NCI-H2196 (cell line): ENCODE results near the gene TOB1.

Experiments
- DNase-seq: peaks from one replicate; lab custom pipeline; 2025; ENCODE audit not compliant: unreplicated experiment; lab: John Stamatoyannopoulos, UW

The TOB1 gene

DNA sequence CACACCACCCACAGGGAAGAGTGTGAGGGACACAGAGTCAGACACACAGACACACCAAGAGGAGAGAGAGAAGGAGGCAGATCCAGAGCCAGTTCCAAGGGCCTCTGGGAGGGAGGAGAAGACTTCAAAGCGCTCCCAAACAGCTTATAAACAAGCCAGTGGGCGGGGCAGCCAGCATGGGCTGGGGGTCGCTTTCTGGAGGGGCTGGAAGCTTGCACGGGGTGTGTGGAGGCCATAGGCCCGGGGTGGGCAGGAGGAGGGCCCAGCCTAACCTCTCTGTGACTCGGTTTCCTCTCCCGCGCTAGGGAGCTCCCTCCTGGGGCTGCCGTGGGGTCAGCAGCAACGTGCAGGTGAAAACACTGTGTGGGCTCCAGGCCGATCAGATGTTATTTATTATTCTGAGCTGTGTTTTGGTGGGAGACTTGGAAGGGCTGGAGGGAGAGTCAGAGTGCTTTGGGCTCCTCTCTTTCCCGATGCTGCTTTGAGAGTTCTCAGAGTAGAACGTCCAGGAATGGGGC is 33.2 kb downstream of the TOB1 start:
- DNase-seq, result no peak

DNA sequence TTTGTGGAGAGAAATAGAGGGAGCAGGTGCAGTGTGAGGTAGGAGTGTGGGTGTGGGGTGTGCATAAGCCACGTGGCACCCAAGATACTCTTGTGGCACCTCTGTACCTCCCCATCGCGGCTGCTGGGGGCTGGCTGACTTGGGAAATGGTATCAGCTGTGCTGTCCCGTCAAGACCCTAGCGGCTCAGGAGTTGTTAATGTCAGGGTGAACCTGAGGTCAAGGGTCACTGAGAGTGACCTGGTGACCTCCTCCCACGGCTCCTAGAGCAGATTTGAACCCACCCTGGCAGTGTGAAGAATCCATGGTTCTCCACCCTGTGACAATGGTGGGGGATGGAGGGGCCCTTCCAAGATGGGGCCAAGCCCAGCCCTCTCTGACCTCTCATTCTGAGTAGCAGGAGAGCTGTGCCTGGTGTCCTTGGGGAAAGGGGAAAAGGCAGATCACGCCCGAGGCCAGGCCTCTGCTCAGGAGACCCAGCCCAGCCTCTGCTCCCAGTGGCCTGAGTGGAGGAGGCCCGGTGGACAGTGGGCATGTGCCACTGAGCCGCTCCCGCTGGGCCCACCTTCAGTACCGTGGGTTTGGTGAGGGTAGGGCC is 33.8 kb downstream of the TOB1 start:
- DNase-seq, result no peak

DNA sequence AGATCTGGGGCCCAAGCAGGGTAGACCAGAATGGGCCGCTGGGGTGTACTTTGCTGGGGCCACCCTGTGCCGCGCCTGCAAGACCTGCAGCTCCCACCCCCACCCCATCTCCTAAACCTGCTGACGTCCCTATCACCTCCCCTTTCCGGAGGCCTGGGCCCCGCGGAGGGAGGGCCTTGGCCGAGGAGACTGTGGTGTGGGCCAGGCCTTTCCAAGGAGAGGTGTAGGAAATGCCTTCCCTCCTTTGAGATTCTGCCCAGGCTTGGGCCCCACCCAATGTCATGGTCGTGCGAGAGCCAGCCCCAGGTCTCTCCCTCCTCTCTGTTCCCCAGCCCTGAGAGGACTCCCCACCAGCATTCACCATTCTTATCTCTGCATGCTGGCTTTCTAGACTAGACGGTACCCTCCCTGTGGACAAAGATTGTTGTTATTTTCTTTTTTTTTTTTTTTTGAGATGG is 34.7 kb downstream of the TOB1 start:
- DNase-seq, result no peak

DNA sequence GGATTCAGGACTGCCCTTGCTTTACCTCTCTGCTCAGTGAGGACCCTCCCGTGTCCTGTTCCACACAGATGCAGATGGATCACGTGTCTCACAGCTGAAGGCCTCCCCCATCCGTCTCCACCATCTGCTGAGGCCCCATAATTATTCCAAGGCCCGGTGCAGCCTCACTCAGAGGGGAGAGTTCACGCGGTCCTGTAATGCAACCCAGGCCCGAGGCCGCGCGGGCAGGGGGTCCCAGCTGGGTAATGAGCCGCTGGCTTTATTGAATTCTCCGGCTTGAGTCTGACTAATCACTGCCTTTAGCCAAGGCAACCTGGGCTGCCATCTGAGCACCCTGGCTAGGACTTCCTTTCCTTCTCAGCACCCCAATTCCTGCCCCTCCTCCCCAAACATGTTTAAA is 35.2 kb downstream of the TOB1 start:
- no peak for DNase-seq

DNA sequence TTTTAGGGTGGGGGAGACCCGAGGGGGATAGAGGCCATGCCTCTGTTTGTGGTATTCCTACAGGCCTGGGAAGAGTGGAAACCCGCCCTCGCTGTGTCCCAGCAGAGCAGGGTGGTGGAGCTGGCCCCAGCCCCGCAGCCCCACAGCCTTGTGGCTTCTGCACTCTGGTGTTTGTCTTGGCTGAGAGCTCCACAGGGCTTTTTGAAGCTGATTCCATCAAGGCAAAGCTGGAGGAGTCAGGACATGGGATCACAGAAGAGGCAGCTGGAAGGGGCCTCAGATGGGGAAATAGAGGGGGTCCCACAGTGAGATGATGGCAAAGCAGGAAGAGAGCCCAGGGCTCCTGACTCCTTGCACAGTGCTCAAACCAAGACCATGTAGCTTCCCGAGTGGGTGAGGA is 35.8 kb downstream of the TOB1 start:
- DNase-seq, result no peak

DNA sequence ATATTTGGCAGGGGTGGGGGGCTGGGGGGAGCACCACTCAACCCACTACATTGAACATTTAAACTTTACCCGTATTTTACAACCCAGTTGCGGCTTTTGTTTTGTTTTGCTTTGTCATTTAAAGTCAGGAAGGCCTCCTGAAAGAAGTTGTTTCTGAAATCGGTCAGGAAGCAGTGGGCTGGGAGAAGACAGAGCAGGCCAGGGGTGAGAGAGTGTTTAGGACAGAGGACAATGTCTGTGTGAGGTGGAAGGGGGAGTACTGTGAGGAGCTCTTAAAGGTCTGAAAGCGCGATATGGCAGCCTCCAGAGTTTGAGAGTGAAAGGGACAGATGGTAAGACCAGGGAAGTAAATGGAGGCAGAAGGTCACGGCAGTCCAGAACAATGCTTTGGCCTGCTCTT is 36.8 kb downstream of the TOB1 start:
- DNase-seq, result no peak

DNA sequence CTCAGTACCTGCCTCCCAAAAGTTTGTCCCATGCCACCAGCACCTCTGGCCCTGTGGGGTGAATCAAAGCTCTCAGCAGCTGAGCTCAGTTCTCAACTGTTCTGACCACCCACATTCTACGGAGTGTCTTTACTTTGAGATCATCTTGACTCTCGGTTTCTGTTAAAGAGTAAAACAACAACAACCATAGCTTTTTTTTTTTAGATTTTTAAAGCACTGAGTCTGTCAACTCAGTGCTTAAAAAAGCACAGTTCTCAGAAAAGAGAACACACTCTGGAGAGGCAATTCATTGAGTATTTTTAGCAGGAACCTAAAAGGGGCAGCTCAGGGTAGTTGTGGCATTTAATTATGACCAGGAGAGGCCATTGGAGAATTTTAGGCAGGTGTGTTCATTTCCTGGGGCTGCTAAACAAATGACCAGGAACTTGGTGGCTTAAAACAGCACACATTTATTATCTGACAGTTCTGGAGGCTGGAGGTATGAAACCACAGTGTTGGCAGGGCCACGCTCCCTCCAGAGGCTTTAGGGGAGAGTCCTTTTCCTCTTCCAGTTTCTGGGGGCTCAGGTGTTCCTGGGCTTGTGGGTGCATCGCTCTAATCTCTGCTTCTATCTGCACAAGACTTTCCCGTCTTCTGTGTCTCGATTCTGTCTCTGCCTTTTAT is 37.5 kb downstream of the TOB1 start:
- DNase-seq, result no peak

DNA sequence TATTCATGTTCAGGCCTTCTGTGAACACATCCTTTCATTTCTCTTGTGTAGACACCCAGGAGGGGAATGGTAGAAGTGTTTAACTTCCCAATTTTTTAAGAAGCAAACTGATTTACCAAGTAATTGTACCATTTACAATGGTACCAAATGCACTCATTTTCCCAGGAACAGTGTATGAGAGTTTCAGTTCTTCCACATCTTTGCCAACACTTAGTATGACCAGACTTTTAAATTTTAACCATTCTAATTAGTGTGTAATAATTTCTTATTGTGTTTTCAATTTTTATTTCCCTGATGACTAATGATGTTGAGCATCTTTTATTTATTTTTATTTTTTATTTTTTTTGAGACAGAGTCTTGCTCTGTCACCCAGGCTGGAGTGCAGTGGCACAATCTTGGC is 41.0 kb downstream of the TOB1 start:
- no peak for DNase-seq

DNA sequence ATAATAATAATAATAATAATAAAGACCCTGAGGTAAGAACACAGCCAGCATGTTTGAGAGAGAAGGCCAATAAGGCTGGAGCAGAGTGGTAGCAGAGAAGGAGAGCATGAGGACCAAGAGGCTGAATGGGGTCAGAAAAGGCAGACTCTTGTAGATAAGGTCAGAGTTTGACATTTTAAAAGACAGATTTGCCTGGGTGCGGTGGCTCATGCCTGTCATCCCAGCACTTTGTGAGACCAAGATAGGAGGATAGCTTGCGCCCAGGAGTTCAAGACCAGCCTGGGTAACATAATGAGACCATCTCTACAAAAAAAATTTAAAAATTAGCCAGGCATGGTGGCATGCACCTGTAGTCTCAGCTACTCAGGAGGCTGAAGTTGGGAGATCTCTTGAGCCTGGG is 41.7 kb downstream of the TOB1 start:
- DNase-seq, result no peak

DNA sequence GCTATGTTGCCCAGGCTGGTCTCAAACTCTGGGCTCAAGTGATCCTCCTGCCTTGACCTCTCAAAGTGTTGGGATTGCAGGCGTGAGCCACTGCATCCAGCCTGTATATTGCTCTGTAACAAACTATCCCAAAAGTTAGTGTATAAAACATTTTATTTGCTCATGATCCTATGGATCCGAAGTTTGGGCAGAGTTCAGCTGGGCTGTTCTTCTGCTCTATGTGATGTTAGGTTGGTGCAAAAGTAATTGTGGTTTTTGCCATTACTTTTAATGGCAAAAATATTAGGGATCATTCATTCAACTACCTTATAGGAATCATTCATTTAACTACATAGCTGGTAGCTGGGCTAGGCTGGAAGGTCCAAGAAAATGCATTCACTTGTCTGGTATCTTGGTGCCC is 43.6 kb downstream of the TOB1 start:
- no peak for DNase-seq

DNA sequence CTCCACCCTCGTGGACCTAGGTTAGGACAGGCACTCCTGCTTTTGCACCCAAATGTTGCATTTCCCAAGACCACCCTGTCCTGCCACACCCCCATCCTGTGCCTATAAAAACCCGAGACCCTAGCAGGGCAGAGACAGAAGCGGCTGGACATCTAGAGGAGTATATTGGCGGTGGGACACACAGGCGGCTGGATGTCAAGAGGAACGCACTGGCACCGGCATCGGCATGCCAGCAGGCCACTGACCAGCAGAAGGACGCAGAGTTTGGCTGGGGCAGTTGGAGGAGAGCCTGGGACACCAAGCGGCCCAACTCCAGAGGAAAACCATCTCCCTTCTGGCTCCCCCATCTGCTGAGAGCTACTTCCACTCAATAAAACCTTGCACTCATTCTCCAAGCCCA is 45.5 kb downstream of the TOB1 start:
- no peak for DNase-seq

DNA sequence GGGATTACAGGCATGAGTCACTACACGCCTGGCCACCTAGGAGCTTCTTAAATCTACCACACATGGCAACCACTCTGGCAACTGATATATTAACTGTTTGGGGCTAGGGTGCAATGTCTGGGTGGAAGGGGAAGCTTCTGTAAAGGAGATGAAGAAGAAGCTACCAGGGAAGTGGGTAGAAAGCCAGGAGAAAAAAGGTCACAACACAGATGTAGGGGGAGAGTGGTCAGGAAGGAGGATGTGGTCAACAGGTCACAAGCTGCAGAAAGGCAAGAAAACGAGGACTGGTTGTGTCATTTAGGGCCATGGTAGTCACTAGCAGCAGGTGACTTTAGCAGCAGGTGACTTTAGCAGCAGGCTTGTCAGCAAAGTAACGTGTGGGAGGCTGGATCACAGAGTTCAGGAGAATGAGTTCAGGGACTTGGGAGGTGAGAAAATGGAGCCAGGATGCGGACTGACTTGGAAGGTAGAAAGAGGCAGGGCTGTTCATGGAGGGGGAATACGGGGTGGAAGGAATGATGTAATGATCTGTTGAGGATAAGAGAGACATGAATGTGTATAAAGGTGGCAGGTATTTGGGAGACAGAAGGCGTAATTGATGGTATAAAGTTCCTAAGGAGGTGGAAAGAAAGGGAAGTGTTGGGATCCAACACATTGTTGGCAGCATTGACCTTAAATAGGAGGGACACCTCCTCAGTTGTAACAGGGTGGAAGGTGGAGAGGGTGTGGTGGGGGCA is 47.1 kb downstream of the TOB1 start:
- DNase-seq, result no peak

DNA sequence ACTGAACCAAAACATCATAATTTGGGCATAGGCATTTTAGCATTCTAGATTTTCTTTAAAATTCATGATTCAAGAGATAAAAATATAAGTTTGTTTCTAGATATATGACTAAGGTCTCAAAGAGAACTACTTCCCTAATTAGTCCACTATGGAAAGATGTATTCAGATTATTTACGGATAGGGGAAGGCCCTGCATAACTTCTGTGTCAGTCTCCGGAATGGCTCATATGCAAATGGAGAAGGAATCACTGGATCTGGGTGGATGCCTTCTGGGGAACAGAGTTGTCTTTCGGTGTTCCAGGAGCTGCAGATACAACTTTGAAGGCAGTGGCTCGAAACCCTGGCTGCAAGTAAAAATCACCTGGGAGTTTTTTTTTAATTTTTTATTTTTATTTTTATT is 47.9 kb downstream of the TOB1 start:
- no peak for DNase-seq

DNA sequence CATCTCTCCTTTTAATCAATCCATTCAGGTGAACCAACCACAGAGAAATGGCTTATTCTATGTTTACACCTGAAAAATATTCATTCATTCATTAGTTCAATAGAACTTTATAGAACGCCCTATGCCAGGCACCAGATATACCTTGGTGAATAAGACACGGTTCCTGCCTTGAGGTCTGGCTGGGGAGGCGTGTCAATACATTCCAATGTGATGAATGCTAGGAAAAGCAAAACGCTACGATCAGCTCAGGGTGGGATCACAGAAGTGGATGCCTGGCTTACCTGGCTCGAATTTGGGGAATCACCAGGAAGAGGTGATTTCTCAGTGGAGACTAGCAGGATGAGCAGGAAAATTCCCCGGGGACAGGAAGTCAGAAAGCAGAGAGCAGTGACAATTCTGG is 48.3 kb downstream of the TOB1 start:
- no peak for DNase-seq

DNA sequence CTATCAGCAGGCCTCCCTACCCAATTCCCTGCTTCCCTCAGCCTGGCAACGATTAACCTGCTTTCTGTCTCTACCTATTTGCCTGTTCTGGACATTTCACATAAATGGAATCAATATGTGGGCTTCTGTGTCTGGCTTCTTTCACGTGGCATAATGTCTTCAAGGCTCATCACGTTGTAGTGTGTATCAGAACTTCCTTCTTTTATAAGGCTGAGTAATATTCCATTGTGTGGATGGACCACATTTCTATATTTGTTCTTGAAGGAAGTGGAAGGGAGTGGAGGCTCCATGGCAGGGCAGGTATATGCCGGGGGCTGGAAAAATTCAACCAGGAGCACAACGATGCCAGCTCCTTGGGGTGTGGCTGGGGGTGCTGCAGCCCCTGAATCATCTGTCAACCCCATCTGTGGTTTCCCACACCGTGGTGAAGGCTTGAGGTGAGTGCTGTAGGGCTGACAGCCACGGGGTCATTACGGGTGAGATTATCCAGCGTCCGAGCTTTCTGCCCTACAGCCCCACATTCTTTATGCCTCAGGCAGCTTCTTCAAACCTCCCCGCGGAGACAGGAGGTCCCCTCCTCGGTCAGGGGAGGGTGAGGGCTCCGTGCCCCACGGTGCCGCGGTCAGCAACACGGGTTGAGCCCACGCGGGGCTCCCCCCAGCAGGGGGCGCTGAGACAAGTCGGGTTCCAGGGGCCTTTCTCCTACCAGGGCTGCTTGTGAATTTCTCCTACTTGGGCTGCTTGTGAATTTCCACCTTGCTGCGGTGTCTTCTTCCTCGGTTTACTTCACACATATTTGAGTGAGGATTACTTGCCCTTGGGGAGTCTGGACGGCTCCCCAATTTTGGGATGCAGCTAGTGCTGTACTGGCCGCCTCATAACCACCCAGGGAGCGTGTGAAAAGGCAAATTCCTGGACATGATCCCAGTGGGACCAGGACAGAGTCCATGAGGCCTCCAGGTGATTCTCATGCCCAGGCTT is 49.1 kb downstream of the TOB1 start:
- DNase-seq, result peak; percentile 9

DNA sequence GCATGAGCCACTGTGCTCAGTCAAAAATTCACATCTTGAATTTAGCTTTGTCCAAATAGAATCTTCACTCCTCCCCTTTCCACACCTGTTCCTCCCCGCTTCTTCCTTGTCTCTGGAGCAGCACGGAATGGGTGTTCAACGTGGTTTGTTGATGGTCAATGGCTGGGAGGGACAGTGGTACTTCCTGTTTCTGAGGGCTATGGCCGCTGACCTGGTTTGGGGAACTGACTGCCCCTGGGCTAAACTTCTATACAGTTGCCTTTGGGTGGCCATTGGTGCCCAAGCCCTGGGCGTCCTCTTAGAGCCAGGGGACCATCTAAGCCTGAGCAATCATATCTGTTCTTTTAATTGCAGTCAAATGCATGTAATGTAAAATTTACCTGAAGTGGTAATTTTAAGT is 49.9 kb downstream of the TOB1 start:
- DNase-seq, result no peak

DNA sequence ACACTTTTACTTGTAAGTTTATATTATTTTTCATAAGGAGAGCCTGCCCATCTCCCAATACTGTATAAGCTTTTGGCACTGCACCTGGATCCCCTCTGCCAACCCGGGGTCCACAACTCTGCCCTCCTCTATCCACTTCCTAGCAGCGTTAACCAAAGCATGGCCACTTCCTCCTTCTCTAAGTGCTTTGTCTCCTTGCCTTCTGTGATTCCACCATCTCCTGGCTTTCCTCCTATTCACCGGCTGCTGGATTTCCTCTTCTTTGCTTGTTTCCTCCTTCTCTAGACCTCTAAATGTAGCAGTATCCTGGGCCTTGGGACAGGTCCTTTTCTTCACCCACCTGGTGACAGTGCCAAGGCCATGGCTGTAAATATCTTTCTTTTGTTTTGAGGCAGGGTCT is 50.8 kb downstream of the TOB1 start:
- no peak for DNase-seq

DNA sequence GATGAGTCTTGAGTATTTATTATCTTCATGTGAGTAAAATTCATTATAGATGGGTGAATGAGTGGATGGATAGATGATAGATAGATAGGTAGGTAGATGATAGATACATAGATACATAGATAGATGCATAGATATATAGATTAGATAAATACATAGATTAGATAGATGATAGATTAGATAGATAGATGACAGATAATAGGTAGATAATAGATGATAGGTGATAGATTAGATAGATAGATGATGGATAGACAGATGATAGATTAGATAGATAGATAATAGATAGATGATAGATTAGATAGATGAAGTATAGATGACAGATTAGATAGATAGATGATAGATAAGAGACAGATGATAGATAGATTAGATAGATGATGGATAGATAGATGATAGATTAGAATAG is 52.6 kb downstream of the TOB1 start:
- no peak for DNase-seq
